ENCODE data around the gene NELFE.
A peak's percentile ranks its signal among the peaks of the same experiment; 100 is the strongest.

The NELFE gene

DNA sequence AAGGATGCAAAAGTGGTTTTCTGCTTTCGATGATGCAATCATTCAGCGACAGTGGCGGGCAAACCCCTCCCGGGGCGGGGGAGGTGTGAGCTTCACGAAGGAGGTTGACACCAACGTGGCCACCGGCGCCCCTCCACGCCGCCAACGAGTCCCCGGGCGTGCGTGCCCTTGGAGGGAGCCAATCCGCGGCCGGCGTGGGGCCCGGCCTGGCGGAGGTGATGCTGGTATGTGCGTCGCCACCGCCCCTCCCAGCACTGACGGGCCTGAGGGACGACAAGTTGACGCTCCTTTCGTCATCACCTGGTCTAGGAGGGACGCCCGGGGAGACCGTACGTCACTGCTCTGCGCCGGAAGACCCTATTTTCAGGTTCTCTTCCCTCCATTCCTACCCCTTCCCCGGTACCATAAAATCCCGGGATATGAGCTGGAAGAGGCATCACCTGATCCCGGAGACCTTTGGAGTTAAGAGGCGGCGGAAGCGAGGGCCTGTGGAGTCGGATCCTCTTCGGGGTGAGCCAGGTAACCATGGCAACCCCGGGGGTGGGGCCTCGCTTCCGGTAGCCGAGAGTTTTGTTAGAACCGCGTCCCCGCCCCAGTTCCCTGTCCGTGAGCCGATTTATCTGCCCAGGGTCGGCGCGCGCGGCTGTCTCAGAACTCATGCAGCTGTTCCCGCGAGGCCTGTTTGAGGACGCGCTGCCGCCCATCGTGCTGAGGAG, 13.4 kb upstream of the NELFE start, which contains the start of gene DXO:
TSS of gene DXO (minus strand) at position 146 of the 716 bp plus-strand sequence. CDS start 463 bp downstream, outside the sequence.
- peak; percentile 98 for DNase-seq

DNA sequence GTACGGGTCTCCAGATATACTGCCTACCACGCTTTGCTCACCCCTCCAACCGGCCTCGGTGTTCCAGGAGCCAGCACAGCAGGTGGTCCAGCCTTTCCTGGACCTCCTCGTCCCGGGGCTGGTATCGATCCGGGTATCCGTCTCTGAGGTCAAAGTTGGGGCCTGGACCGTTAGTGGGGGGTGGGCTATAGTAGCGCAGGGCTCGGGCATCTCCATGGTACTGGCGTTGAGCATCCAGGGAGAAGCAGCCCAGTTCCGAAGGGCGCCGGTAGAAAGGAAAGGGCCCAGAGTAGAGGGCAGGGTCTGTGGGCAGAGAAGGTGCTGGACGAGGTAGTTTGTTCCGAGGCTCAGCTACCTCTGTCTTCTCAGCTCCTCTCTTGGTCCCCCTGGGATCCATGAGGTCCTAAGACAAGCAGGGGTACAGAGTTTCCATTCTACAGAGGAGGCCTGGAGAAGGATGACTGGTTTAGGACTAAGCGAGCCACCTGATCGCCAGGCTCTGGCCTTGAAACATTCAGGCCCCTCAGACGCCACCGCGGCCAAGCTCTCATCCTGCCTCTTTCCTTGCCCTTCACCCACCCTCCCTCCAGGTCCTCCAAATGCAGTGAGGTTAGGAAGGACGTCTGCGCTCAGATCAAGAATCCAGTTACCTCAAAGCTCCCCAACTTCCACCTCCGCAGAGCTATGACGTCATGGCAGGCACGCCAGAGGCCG, 12.7 kb upstream of the NELFE start:
- no peak for DNase-seq

DNA sequence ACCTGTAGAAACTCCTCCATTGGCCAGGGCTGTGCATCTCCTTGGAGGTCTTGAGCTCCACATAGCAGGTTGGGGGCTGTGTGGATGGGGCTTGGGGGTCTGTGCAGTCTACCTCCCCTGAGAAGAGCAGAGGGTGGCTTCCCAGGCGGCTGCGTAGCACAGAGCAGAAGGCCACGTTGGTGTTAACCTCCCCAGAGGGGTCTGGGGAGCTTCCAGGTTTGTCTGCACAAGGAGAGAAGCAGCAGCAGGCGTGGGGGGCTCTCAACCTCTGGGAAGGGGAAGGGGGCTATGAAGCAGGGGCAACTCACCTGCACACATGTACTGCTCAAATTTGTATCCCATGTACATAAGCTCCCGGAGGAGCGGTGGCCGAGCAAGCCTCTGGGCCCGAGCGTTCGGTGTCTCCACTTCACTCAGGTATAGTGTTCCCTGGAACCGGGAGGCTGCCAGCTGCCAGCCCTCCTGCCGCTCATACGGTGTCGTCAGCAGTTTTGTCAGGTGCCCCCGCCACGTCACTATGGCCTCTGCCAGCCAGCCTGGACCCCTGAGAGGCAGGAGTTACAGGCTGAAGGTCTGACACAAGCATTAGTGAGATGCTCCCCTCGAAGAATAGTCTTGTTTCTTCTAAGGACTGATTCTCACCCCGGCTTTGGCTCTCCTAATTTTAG, 12.0 kb upstream of the NELFE start:
- no peak for DNase-seq

DNA sequence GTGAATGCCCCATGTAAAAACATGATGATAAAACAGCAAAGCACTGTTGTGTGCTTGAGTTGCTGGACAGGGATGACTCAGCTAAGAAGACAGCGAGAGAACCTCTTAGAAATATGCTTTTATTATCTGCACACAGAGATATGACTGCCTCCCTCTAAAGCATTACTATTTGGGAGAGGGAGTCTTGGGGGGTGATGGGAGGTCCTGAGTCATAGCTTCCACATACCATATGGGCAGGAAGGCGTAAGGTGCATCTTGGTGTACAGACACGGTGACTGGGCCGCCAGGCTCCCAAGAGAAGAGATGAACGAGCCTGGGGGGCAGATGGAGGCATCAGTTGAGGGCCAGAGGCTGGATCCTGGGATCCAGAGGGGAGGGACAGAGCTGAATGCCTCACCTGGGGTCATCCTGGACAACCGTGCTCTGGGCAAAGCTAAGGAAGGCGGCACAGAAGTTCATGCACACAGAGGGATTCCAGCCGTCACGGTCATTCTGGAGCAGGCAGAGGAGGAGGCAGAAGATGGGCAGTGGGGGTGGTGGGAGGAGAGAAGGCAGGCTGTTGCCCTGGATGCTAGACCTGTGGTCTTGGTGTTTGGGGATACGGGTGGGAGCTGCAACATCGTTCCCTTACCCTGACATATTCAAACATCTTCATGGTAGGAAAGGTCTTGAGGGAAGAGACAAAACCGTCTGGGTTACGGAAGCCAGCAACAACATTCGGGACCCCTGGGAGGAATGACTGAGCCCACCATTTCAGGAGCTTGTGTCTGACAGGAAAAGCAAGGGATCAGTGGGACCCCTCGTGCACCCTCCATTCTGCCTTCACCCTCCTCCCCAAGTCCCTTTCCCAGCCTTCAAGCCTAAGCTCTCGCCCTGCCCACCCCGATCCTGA, 11.2 kb upstream of the NELFE start:
- no peak for DNase-seq

DNA sequence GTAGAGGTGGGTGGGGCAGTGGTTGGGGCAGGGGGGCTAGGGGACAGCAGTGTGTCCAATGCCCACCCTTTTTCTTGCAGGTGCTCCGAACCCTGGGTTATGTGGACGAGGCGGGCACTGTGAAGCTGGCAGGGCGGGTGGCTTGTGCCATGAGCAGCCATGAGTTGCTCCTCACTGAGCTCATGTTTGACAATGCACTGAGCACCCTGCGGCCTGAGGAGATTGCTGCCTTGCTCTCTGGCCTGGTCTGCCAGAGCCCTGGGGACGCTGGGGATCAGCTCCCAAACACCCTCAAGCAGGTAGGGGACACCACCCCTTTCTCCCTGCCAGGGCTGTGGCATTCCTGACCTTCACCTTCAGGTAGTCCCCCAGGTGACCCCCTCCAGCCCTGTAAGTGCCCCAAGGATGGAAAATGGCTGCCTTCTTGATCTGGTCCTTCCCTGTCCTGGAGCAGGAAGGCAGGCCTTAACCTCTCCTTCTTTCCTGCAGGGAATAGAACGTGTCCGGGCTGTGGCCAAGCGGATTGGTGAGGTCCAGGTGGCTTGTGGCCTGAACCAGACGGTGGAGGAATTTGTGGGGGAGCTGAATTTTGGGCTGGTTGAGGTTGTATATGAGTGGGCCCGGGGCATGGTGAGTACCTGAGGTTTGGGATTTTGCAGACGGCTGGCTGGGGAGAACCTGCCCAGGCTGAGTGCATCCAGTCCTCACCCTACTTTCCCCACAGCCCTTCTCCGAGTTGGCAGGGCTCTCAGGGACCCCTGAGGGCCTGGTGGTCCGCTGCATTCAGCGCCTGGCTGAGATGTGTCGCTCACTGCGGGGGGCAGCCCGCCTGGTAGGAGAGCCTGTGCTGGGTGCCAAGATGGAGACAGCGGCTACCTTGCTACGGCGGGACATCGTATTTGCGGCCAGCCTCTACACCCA, 10.3 kb upstream of the NELFE start:
- no peak for DNase-seq

DNA sequence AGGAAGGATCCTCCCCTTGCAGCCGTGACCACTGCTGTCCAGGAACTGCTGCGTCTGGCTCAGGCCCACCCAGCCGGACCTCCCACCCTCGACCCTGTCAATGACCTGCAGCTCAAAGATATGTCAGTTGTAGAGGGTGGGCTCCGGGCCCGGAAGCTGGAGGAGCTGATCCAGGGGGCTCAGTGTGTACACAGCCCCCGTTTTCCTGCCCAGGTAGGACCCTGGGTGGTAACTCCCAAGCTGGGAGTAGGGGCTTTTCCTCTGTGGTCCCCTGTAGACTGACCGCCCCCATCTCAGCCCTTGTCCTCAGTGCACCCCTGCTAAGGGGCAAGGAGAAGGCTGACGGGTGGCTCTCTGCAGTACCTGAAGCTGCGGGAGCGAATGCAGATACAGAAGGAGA, 9.6 kb upstream of the NELFE start:
- DNase-seq, result no peak

DNA sequence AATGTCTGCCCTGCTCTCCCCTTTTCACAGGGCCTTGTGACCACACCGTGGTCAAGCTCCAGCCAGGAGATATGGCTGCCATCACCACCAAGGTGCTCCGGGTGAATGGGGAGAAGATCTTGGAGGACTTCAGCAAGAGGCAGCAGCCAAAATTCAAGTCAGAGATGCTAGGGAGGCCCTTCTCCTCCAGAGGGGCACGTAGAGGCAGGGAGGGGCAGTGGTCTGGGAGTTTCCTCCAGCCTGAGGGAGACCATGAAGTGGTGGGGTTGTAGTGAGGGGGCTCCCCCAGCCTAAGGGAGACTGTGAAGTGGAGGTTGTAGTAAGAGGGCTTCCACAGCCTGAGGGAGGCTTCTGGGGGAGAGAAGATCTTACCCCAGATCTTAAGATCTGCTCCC, 9.2 kb upstream of the NELFE start:
- no peak for DNase-seq

DNA sequence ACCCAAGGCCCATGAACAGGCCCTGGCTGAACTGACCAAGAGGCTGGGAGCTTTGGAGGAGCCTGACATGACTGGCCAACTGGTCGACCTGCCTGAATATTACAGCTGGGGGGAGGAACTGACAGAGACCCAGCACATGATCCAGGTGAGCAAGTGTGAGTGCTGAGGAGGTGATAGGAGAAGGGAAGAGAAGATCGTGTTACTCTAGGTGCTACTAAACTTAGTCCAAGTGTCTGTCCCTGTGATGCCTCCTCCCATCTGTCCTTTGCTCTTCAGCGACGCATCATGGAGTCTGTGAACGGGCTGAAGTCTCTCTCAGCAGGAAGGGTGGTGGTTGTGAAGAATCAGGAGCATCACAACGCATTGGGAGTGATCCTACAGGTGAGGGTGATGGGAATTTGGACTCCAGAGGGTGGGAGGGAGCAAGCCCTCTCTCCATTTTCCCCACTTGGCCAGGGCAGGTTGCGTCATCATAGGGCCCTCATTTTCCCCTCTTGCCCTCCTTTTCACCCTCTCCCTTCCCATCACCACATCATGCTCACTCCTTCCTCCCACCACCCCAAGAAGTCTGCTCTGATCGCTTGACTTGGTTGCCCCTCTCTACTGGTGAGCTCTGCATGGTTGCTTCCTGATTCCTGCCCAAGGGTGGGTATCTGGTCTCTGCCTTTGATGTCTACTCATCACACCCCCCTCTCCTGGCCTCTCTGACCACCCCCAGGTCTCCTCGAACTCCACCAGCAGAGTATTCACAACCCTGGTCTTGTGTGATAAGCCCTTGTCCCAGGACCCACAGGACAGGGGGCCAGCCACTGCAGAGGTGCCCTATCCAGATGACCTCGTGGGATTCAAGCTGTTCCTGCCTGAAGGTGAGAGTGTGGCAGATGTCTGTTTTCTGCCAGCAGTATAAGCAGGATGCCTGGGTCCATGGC, 8.5 kb upstream of the NELFE start:
- no peak for DNase-seq

DNA sequence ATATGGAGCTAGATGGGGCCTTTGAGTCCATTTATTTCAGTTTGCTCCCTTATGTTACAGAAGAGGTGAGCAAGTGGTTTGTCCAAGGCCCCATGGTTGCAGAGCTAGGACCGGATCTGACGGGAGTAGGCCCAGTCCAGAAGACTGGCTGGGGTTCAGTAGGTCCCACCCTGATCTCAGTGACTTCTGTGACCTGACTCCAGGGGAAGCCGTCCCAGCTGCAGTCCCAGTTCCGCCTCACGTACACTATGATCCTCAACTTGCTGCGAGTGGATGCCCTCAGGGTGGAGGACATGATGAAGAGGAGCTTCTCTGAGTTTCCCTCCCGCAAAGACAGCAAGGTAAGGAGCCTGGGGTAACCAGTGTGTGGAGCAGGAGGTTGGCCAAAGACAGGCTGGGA, 7.7 kb upstream of the NELFE start:
- no peak for DNase-seq

DNA sequence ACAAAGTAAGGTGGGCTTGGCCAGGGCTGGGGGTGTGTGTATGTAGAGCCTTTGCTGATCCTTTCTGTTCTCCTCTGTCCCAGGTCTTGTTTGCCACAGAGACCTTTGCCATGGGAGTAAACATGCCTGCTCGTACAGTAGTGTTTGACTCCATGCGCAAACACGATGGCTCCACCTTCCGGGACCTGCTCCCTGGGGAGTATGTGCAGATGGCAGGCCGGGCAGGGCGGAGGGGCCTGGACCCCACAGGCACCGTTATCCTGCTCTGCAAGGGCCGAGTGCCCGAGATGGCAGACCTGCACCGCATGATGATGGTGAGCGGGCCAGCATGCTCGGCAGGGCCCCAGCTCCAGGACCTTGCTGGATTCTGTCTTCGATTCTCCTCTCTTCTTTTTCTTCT, 6.9 kb upstream of the NELFE start:
- DNase-seq, result no peak

DNA sequence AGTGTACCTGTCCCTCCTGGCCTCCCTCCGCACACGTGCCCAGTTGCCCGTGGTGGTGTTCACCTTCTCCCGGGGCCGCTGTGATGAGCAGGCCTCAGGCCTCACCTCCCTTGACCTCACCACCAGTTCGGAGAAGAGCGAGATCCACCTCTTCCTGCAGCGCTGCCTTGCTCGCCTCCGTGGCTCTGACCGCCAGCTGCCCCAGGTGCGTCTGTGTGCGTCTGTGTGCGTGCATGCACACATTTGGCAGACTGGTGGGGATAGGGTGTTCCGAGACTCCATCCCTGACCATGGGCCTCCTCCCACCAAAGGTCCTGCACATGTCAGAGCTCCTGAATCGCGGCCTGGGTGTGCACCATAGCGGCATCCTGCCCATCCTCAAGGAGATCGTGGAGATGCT, 5.2 kb upstream of the NELFE start:
- DNase-seq, result no peak

DNA sequence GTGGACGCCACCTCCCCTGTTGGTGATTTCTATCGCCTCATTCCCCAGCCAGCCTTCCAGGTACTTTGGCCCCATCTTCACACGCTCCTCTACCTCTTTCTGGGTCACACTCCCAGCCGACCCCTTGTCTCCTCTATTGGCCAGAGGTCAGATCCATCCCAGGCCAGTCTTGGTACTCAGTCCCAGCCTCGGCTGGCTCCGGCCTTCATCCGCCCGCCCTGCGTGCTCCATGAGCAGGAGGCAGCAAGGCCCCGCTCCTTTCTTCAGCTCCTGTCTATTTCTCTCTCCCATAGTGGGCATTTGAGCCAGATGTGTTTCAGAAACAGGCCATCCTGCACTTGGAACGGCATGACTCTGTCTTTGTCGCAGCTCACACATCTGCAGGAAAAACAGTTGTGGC, 2.8 kb upstream of the NELFE start:
- no peak for DNase-seq

DNA sequence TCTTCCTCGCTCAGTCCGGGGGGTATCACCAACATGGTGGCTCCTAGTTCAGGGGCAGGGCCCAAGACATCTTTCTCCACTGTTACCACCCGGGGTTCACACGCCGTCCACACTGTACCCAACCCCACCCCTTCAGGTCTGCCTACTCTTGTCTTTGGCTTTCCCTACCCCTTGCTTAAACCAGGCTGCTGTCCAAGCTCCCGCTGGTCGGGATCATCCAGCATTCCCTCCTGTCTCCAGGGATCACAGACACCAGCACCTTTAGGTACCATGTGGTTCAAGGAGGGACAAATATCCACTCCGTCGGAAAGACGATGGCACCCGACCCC, 395 bp downstream of the NELFE start:
- DNase-seq, result no peak

DNA sequence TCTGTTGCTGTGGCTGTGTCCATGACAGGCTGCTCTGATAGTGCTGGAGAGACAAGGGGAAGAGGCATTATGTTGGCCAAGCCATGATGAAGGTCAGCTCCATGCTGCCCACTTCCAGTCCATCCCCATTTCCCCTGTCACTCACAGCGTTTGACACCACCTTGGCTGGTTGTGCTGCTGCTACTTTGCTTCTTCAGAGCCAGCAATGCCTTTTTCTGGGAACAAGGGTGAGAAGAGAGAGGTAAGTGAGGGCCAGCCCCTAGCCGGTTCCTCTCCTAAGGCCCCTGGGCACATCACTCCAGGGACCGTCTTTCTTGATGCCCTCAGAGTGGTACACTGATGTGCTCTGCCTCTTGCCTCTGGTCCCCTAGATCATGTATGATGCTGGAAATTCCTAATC, 2.0 kb downstream of the NELFE start:
- no peak for DNase-seq

DNA sequence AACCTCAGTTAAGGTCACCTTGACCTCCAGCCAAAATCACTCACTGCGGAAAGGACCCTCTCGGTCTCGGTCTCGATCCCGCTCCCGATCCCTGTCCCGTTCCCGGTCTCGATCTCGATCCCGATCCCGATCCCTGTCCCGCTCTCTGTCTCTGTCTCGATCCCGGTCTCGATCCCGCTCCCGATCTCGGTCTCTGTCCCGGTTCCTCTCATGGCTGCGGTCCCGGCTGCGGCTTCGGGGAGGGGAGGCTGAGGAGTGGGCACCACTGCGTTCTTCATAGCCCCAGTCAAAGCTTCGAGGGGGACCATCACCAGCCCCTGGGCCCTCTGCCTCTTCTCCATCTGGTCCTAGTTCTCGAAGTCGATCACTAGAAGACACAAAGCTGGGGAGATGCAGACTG, 4.3 kb downstream of the NELFE start:
- DNase-seq, result no peak

DNA sequence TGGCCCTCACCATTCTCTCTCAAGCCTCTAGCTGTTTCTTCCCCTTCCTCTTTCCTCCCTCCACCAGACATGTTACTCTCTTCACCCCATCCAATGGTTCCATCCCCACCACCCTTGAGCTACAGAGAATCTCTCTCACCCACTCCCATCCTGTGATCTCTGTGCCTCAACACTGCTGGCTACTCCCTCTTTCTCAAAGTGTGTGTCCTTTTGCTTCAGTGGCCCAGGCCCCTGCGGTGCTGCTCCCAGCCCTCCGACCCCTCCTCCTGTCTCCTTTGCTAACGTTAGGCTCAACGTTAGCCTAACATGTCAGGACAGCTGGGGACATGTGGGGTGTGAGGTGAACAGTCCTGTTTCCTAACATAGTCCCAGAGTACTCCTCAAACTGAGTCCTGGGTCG, 5.9 kb downstream of the NELFE start:
- no peak for DNase-seq

DNA sequence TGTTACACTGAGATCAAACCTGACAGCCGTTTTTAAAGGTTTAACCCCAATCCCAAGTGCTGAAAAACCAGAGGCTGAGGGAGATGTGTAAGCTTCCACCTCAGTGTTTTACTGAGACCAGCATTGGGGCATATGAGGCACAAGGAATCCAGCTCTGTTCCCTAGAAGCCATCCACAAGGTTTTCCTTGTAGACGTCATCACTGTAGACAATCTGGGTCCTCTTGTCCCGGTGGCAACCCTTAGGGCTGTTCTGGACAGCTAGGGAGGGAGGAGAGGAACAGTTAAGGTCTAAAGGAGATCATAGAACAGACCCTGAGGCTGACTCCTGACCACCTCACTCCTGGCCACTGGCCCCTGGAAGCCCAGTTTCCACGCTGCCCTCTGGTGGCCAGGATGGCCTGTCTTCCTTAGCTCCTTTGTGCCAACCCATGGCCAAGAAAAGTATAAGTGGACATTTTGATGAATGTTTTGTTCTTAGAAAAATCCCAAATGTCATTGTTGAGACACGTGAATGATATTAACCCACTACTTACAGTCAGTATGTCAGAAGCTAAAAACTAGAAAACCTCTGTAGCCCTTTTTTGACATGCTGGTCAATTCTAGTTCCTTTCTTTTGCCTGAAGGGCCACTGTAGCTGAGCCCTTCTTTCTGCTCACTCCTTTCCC, 6.5 kb downstream of the NELFE start:
- peak; percentile 24 for DNase-seq

DNA sequence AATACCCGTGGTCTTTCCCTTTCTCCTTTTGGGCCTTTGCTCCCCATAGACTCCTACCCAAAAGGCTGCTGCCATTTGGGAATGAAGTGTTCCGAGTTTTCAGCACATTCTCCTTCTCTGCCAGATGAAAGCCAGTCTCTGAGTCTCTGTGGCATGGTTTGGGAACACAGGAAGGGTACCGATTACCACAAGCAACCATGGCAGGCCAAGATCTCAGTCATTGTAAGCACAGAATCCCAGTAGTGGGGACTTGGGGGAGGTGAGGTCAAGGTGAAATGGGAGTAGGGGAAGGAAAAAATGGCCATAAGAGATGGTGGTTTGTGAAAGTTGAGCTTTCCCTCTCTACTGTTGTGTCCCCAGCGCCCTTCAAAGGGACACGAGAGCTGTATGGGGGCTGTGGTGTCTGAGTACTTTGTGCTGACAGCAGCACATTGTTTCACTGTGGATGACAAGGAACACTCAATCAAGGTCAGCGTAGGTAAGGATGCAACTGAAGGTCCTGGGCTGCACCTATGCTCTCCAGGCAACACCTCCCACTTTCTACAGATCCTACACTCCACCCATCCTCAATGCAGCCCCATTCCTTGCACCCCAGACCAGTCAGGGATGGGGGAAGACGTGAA, 8.7 kb downstream of the NELFE start:
- DNase-seq, result no peak

DNA sequence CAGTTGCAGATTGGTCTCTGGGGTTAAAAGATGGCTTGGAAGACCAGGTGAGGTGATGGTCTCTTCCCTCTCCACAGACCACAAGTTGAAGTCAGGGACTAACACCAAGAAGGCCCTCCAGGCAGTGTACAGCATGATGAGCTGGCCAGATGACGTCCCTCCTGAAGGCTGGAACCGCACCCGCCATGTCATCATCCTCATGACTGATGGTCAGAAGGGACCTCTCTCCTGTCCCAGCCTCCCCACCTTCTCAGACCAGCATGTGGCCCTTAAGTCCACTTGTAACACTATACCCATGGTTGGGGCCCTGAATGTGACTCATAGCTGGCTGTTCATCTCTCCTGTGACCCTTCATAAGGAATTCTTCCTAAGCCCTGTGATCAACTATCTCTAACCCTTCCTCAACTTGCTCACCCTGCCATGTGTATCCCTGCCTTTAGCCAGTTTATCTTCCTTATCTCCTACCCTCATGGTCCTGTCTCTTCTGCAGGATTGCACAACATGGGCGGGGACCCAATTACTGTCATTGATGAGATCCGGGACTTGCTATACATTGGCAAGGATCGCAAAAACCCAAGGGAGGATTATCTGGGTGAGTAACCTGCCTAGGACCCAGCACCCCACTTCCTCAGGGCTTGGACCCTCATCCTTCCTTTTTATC, 9.9 kb downstream of the NELFE start:
- no peak for DNase-seq
